GM12801 (cell line): ENCODE measurements around the gene TP73.

Source experiments
- TF ChIP-seq, protein P1 (sequence below): IDR thresholded peaks from one replicate; pipeline ENCODE4 v1.5.1; 2011; ENCODE audit warnings: control low read depth; ENCODE audit not compliant: insufficient read length; ENCODE audit errors: extremely low read depth

Gene TP73

DNA sequence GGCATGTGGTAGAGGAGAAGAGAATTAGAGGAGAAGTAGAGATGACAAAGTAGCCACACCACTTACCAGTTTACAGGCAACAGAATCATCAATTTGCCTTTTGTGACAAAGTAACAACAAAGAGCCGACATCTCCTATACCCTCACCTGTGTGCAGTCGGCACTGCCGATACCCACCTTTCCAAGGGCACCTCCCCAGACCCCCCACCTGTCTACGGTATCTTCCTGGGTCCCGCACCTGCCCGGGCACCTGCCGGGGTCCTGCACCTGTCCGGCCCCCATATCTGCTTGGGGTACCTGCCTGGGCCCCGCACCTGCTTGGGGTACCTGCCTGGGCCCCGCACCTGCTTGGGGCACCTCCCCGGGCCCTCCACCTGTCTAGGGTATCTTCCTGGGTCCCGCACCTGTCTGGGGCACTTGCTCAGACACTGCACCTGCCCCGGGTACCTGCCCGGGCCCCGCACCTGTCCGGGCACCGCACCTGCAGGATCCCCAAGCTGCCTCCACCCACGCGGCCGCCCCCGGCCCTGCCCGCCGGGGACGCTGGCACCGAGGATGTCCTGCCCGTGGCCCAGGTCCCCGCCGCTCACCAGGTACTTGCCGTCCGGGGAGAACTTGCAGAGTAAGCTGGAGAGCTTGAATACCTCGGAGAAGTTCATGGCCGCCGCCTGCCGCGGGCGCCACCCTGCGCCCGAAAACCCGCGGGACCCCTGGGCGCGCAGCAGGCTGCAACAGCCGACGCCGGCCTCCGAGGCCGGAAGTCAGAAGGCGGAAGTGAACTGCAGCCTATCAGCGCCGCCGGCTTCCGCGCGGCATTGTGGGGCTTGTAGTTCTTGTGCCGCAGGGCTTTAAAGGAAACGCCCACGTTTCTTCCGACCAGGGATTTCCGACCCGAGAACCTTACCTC, 2.7 kb upstream of the TP73 start, which contains the start of gene WRAP73:
Gene WRAP73 (minus strand): TSS at position 762 of the 906 bp plus-strand sequence. CDS start 104 bp downstream, at position 658.
- TF ChIP-seq, protein P1, sequence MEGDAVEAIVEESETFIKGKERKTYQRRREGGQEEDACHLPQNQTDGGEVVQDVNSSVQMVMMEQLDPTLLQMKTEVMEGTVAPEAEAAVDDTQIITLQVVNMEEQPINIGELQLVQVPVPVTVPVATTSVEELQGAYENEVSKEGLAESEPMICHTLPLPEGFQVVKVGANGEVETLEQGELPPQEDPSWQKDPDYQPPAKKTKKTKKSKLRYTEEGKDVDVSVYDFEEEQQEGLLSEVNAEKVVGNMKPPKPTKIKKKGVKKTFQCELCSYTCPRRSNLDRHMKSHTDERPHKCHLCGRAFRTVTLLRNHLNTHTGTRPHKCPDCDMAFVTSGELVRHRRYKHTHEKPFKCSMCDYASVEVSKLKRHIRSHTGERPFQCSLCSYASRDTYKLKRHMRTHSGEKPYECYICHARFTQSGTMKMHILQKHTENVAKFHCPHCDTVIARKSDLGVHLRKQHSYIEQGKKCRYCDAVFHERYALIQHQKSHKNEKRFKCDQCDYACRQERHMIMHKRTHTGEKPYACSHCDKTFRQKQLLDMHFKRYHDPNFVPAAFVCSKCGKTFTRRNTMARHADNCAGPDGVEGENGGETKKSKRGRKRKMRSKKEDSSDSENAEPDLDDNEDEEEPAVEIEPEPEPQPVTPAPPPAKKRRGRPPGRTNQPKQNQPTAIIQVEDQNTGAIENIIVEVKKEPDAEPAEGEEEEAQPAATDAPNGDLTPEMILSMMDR, result no peak

DNA sequence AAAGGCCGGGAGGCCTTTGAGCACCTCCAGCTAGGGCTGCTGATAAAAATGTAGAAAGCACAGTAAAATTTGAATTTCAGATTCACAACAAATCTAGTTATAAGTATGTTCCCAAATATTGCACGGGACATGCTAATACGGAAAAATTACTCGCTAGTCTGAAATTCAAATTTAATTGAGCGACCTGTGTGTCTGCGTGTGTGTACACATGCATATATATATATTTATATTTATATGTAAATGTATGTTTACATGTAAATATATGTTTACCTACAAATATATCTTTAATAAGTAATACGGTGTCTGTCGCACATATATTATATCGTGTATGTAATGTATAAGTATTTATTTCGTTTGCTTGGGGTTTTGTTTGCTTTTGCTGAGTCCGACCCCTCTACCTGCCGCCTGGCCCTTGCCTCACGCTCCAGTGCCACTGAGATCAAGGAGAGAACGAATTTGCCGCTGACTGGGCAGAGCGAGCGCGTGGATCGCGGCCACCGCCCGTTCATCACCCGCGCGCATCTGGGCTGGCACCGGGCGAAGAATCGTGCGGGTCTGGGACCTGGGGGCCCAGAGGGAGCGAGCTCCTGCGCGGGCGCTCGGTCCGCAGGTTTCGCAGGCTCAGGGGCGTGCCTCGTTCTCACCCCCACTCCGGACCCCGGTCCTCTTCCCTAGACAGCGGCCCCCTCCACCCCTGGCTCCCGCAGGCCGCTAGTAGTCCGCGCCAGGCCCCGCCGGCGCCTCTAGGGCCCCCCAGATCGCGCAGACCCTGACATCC, 1.9 kb upstream of the TP73 start:
- TF ChIP-seq, protein P1, result no peak

DNA sequence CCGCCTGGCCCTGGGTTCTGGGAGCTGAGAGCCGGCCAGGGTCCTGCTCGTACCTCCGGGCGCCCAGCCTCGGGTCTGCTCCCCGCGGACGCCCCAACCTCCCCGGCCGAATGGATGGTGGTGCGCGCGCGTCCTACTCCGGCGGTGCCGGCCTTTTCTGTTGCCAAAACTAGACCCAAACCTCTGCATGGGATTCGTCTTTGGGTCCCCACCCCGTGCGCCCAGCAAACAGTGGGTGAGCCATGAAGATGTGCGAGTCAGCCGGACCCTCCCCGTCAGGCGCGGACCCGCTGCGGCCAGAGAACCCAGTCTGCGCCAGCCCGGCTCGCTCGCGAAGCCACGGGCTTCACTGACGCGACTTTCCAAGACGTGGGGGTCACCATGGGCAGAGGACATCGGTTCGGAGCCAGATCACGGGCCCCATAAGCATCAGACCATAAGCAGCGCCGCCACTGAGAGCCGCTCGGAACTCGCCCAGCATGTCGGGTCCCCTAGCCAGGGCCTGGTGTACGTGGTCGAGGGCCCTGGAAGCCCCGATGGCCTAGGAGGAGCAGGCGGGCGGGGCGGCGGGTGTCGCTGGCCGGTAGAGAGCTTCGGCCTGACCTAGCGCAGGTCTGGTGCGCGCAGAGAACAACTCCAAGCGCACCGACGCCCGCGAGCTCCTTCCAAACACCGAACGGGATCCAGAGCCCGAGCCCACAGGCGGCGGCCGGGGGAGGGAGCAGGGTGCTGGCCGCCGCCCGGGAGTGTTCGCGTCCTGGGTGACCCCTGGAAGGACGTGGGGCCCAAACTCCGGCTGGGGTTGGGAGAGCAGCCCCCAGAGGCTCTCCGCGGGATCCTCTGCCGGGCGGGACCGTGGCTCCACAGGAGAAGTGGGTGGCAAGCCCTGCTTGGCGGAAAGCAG, 1.0 kb upstream of the TP73 start:
- TF ChIP-seq, protein P1, result no peak

DNA sequence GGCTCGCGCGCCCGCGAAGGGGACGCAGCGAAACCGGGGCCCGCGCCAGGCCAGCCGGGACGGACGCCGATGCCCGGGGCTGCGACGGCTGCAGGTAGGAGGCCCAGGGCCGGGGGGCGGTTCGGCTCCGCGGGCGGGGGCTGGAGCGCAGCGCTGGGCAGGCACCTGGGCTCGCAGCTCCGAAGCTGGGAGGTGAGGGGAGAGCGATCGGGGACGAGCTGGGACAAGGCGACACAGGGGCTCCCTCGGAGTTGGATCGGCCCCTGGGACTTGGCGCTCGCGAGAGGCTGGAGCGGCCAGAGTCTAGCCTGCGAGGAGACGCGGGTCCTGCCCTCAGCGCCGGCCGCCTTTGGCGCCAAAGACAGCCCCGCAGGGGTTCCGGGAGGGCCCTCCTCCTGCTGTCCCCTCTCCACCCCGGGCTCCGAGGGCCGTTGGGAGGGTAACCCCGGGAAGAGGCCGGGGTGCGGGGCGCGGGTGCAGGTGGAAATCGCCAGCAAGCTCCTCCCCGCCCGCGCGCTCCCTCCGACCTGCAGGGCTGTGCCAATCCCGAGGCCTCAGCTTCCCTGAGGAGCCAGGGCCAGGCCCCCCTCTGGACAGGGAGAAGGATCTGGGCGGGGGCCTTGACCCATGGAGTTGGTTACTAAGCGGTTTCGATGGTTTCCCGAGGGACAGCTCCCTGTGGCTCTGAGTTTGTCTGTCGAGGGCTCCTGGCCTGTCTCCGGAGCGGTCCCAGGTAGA, 401 bp downstream of the TP73 start:
- TF ChIP-seq, protein P1, result no peak

DNA sequence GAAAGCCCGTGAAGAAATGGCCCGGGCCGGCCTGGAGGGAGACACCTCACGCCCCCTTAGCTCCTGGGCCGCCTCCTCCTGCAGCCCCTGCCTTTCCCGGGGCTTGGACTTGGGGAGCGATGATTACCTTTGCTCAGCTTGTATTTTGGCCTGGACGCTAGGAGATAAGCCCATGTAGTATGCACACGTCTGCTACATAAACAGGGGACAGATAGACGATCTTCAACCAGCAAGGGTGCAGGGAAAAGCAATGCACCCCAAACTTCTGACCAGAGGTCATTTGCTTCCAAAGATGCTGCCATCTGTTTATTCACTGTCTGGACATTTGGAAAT, 936 bp downstream of the TP73 start:
- TF ChIP-seq, protein P1, result no peak

DNA sequence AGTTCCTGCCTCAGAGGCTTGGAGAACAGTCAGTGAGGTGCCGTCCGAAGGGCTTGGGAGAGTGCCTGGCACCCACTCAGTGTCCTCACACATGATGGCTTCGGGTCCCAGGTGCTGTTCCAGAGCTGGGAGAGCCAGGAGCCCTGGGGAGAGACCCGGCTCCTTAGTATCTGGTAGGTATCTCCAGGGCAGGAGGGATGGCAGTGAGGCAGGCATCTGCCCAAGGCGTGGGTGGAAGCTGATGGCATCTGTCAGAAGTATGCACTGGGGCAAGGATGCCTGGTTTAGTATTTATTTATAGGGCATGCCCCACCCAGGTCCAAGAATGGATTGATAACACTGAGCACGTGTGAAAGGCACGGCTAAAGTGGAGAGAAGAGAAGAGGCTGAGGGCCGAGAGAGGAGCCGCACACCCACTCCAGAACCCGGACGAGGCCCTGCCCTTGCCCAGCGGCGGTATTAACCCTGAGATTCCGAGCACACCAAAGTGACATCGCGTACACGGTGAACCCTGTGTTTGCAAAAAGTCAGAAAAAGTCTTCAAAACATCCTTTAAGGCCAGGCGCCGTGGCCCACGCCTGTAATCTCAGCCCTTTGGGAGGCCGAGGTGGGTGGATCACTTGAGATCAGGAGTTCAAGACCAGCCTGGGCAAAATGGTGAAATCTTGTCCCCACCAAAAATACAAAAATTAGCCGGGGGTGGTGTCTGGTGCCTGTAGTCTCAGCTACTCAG, 2.4 kb downstream of the TP73 start:
- TF ChIP-seq, protein P1, result no peak
